HG03520 (cell line): Measurements from ENCODE around the gene CFAP251.
"Not testable (repeated sequence)": the region's sequence is repeated elsewhere in the genome, so short reads cannot be mapped to it uniquely, and the experiment has no call there.

ENCODE experiments used
- ATAC-seq: cut with Tn5 transposase; IDR thresholded peaks from one replicate; pipeline ENCODE4 v1.9.1; 2021; ENCODE audit warnings: mild to moderate bottlenecking, moderate library complexity; ENCODE audit not compliant: unreplicated experiment

CFAP251 gene

GRCh38 chr12:121917950-121918678 lies at the start of gene CFAP251:
CFAP251 (plus strand) TSS chr12:121918592; CDS start chr12:121921306, 2,714 bp downstream.
- peak; percentile 90 for ATAC-seq

- not testable (repeated sequence) for ATAC-seq
Observed at GRCh38 chr12:121869229-121869628, 49.2 kb upstream of the CFAP251 start.

- ATAC-seq: no peak
Observed at GRCh38 chr12:121871467-121871866, 46.9 kb upstream of the CFAP251 start.

GRCh38 chr12:121872546-121873215 lies 45.7 kb upstream of the CFAP251 start:
- no peak for ATAC-seq

- no peak for ATAC-seq
Observed at GRCh38 chr12:121873216-121873569, 45.2 kb upstream of the CFAP251 start.

- ATAC-seq: no peak
Observed at GRCh38 chr12:121874071-121874470, 44.3 kb upstream of the CFAP251 start.

- no peak for ATAC-seq
Observed at GRCh38 chr12:121875582-121875981, 42.8 kb upstream of the CFAP251 start.

GRCh38 chr12:121876080-121876447 lies 42.3 kb upstream of the CFAP251 start:
- not testable (repeated sequence) for ATAC-seq

- no peak for ATAC-seq
Observed at GRCh38 chr12:121883315-121883660, 35.1 kb upstream of the CFAP251 start.

GRCh38 chr12:121885129-121885528 lies 33.3 kb upstream of the CFAP251 start:
- ATAC-seq: not testable (repeated sequence)

- ATAC-seq: no peak
Observed at GRCh38 chr12:121888083-121888477, 30.3 kb upstream of the CFAP251 start.

GRCh38 chr12:121888478-121889273 lies 29.7 kb upstream of the CFAP251 start, which contains the start of gene PSMD9:
PSMD9 (plus strand) TSS chr12:121888790; CDS start chr12:121888857, 67 bp downstream.
- peak; percentile 87 for ATAC-seq

- no peak for ATAC-seq
Observed at GRCh38 chr12:121889274-121889624, 29.1 kb upstream of the CFAP251 start.

GRCh38 chr12:121889661-121890060 lies 28.7 kb upstream of the CFAP251 start:
- not testable (repeated sequence) for ATAC-seq

- ATAC-seq: no peak
Observed at GRCh38 chr12:121892673-121893561, 25.5 kb upstream of the CFAP251 start.

GRCh38 chr12:121893961-121894460 lies 24.4 kb upstream of the CFAP251 start:
- no peak for ATAC-seq

- no peak for ATAC-seq
Observed at GRCh38 chr12:121894633-121895032, 23.8 kb upstream of the CFAP251 start.

GRCh38 chr12:121898287-121898686 lies 20.1 kb upstream of the CFAP251 start:
- no peak for ATAC-seq

GRCh38 chr12:121899590-121899989 lies 18.8 kb upstream of the CFAP251 start:
- no peak for ATAC-seq

GRCh38 chr12:121903202-121903601 lies 15.2 kb upstream of the CFAP251 start:
- no peak for ATAC-seq

GRCh38 chr12:121905746-121906145 lies 12.6 kb upstream of the CFAP251 start:
- ATAC-seq: no peak
